H1 (cell line): ENCODE measurements around the gene SEC61G. TPM values are rescaled to one million over a fixed set of nuclear protein-coding genes. Genes with fewer than 3 reads are reported as not detected.

ENCODE experiments used
- BACH1 ChIP-seq: IDR thresholded peaks from 2 replicates; pipeline ENCODE4 v1.6.1; 2012; ENCODE audit warnings: low read length, improper control_type of control experiment
- CHD1 ChIP-seq: IDR thresholded peaks from 2 replicates; pipeline ENCODE4 v1.6.1; 2012; ENCODE audit warnings: low read depth, low read length, improper control_type of control experiment
- GTF2F1 ChIP-seq: IDR thresholded peaks from 2 replicates; pipeline ENCODE4 v1.6.1; 2012; ENCODE audit warnings: low read depth, low read length, improper control_type of control experiment, borderline replicate concordance
- KDM1A ChIP-seq: fragments of 200-600, 300-600 bp; sonication (generic); IDR thresholded peaks from 2 replicates; pipeline ENCODE4 v1.7.1; 2016; ENCODE audit warnings: mild to moderate bottlenecking, low read length, borderline replicate concordance
- SAP30 ChIP-seq: fragments of 300-600 bp; sonication (generic); IDR thresholded peaks from 2 replicates; pipeline ENCODE4 v1.7.1; 2012; ENCODE audit warnings: low read length, moderate library complexity, mild to moderate bottlenecking, inconsistent platforms; ENCODE audit not compliant: insufficient read depth, insufficient replicate concordance
- TCF12 ChIP-seq: IDR thresholded peaks from 2 replicates; pipeline ENCODE4 v1.6.1; 2011; ENCODE audit warnings: low read depth, mild to moderate bottlenecking, low read length
- polyA plus RNA-seq, 7 experiments: library from polyadenylated mRNA; depleted of rRNA in 3 of 7; stranded (reverse) in 5 of 7; unstranded in 2 of 7; fragments of >200 nt in 5 of 7; fragments of 200-250 nt in 2 of 7; gene quantifications; 1 replicate in 5 of 7; 2 replicates in 1 of 7; 4 replicates in 1 of 7; pipeline versions ENCODE4 v1.2.1 to v1.2.3, GENCODE V29; 2011 to 2013; ENCODE audit warnings: missing spikeins in 2 of 7, mixed read lengths in 2 of 7
- total RNA-seq: library from RNA; stranded (reverse); fragmentation: NEBNext Ultra II Directional; extraction: Animal tissue kit (Norgen Biotek cat#: 25700); gene quantifications from 2 replicates; pipeline ENCODE4 v1.2.1, GENCODE V29; 2021
- TF ChIP-seq, protein P1 (sequence below): IDR thresholded peaks from 2 replicates; pipeline ENCODE4 v1.6.1; 2012; ENCODE audit warnings: inconsistent platforms
- TF ChIP-seq, protein P2 (sequence below): fragments of 300-600 bp; sonication (generic); IDR thresholded peaks from 2 replicates; pipeline ENCODE4 v1.7.1; 2012; ENCODE audit warnings: low read length, moderate library complexity, mild to moderate bottlenecking, inconsistent platforms; ENCODE audit not compliant: insufficient replicate concordance

SEC61G gene
- total and polyA plus RNA-seq, 2 of the 8 experiments (the other 6 are each of a cell fraction or from before 2014, with no cell fraction given) = 142 to 274 TPM

DNA sequence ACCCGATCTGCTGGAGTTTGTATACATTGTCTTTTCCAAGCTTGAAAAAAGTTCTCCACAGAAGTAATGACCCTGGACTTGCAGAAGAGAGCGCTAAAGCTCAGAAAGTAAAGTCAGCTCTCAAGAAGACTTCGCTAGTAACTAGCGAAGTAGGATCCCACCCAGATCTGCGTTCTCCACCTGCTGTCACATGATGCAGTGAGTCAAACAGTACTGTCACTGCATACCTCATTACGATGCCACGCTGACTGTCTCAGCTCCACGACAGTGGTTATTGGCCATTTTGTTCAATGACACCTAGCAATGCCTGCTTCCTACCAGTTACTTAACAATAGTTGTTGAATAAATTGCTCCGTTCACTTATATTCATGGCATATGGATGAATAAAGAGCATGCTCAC is 29.7 kb upstream of the SEC61G start (continued):
- TF ChIP-seq, protein P1, sequence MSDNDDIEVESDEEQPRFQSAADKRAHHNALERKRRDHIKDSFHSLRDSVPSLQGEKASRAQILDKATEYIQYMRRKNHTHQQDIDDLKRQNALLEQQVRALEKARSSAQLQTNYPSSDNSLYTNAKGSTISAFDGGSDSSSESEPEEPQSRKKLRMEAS = peak; percentile 65
- TF ChIP-seq, protein P2, sequence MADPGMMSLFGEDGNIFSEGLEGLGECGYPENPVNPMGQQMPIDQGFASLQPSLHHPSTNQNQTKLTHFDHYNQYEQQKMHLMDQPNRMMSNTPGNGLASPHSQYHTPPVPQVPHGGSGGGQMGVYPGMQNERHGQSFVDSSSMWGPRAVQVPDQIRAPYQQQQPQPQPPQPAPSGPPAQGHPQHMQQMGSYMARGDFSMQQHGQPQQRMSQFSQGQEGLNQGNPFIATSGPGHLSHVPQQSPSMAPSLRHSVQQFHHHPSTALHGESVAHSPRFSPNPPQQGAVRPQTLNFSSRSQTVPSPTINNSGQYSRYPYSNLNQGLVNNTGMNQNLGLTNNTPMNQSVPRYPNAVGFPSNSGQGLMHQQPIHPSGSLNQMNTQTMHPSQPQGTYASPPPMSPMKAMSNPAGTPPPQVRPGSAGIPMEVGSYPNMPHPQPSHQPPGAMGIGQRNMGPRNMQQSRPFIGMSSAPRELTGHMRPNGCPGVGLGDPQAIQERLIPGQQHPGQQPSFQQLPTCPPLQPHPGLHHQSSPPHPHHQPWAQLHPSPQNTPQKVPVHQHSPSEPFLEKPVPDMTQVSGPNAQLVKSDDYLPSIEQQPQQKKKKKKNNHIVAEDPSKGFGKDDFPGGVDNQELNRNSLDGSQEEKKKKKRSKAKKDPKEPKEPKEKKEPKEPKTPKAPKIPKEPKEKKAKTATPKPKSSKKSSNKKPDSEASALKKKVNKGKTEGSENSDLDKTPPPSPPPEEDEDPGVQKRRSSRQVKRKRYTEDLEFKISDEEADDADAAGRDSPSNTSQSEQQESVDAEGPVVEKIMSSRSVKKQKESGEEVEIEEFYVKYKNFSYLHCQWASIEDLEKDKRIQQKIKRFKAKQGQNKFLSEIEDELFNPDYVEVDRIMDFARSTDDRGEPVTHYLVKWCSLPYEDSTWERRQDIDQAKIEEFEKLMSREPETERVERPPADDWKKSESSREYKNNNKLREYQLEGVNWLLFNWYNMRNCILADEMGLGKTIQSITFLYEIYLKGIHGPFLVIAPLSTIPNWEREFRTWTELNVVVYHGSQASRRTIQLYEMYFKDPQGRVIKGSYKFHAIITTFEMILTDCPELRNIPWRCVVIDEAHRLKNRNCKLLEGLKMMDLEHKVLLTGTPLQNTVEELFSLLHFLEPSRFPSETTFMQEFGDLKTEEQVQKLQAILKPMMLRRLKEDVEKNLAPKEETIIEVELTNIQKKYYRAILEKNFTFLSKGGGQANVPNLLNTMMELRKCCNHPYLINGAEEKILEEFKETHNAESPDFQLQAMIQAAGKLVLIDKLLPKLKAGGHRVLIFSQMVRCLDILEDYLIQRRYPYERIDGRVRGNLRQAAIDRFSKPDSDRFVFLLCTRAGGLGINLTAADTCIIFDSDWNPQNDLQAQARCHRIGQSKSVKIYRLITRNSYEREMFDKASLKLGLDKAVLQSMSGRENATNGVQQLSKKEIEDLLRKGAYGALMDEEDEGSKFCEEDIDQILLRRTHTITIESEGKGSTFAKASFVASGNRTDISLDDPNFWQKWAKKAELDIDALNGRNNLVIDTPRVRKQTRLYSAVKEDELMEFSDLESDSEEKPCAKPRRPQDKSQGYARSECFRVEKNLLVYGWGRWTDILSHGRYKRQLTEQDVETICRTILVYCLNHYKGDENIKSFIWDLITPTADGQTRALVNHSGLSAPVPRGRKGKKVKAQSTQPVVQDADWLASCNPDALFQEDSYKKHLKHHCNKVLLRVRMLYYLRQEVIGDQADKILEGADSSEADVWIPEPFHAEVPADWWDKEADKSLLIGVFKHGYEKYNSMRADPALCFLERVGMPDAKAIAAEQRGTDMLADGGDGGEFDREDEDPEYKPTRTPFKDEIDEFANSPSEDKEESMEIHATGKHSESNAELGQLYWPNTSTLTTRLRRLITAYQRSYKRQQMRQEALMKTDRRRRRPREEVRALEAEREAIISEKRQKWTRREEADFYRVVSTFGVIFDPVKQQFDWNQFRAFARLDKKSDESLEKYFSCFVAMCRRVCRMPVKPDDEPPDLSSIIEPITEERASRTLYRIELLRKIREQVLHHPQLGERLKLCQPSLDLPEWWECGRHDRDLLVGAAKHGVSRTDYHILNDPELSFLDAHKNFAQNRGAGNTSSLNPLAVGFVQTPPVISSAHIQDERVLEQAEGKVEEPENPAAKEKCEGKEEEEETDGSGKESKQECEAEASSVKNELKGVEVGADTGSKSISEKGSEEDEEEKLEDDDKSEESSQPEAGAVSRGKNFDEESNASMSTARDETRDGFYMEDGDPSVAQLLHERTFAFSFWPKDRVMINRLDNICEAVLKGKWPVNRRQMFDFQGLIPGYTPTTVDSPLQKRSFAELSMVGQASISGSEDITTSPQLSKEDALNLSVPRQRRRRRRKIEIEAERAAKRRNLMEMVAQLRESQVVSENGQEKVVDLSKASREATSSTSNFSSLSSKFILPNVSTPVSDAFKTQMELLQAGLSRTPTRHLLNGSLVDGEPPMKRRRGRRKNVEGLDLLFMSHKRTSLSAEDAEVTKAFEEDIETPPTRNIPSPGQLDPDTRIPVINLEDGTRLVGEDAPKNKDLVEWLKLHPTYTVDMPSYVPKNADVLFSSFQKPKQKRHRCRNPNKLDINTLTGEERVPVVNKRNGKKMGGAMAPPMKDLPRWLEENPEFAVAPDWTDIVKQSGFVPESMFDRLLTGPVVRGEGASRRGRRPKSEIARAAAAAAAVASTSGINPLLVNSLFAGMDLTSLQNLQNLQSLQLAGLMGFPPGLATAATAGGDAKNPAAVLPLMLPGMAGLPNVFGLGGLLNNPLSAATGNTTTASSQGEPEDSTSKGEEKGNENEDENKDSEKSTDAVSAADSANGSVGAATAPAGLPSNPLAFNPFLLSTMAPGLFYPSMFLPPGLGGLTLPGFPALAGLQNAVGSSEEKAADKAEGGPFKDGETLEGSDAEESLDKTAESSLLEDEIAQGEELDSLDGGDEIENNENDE = no peak
- TF ChIP-seq CHD1 (no peak), KDM1A (no peak), BACH1 (no peak), GTF2F1 (no peak), TCF12 (no peak), SAP30 (no peak)
